GM12873 (cell line): ENCODE results near the gene CHST3.

Experiments used
- CTCF ChIP-seq: IDR thresholded peaks from 2 replicates; pipeline ENCODE4 v1.5.1; 2012; ENCODE audit warnings: low read depth, mild to moderate bottlenecking, moderate library complexity, low read length, control low read depth; ENCODE audit not compliant: insufficient read depth; ENCODE audit errors: missing control alignments

The CHST3 gene

GRCh38 chr10:72000073-72001032 is 36.2 kb downstream of the CHST3 start:
- no peak for TF ChIP-seq CTCF

- TF ChIP-seq CTCF, result no peak
These were observed 36.8 kb downstream of the CHST3 start for GRCh38 chr10:72001033-72001395.

- TF ChIP-seq CTCF, result no peak
These were observed 38.4 kb downstream of the CHST3 start for GRCh38 chr10:72002354-72003295.

- TF ChIP-seq CTCF, result no peak
These were observed 41.8 kb downstream of the CHST3 start for GRCh38 chr10:72006026-72006425.

DNA sequence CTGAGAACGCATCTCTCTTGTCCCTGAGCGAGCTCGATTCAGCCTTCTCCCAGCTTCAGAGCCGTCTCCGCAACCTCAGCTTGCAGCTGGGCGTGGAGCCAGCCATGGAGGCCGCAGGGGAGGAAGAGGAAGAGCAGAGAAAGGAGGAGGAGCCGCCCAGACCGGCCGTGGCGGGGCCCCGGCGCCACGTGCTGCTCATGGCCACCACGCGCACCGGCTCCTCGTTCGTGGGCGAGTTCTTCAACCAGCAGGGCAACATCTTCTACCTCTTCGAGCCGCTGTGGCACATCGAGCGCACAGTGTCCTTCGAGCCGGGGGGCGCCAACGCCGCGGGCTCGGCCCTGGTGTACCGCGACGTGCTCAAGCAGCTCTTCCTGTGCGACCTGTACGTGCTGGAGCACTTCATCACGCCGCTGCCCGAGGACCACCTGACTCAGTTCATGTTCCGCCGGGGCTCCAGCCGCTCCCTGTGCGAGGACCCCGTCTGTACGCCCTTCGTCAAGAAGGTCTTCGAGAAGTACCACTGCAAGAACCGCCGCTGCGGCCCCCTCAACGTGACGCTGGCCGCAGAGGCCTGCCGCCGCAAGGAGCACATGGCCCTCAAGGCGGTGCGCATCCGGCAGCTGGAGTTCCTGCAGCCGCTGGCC is 43.2 kb downstream of the CHST3 start:
- TF ChIP-seq CTCF, result no peak

GRCh38 chr10:72008096-72008981 is 44.1 kb downstream of the CHST3 start:
- TF ChIP-seq CTCF, result no peak
